Activated CD4-positive, alpha-beta T cell treated with anti-CD3 and anti-CD28 coated beads, Interleukin-2, amount 50 U/mL, for 16 hours (primary cell): ENCODE measurements around the gene PJVK.
"Not testable (repeated sequence)": the region's sequence is repeated elsewhere in the genome, so short reads cannot be mapped to it uniquely, and the experiment has no call there.

Experiments
- DNase-seq: peaks from one replicate; pipeline ENCODE4 v3.0.0-alpha.2; 2020

The PJVK gene

GRCh38 chr2:178450774-178451525 lies at the start of gene PJVK, which contains the start of gene PRKRA:
PJVK (plus strand) TSS chr2:178451378; CDS start chr2:178453410, 2,032 bp downstream.
PRKRA (minus strand) TSS chr2:178451175; CDS start chr2:178451030, 145 bp downstream.
- peak; percentile 97 for DNase-seq

- no peak for DNase-seq
Measured at GRCh38 chr2:178401994-178402437, 49.2 kb upstream of the PJVK start.

- peak; percentile 82 for DNase-seq
Measured at GRCh38 chr2:178403671-178404306, 47.4 kb upstream of the PJVK start.

- peak; percentile 94 for DNase-seq
Measured at GRCh38 chr2:178404368-178404767, 46.8 kb upstream of the PJVK start.

GRCh38 chr2:178409261-178409660 lies 41.9 kb upstream of the PJVK start:
- no peak for DNase-seq

GRCh38 chr2:178412047-178412446 lies 39.1 kb upstream of the PJVK start:
- DNase-seq = no peak

- not testable (repeated sequence) for DNase-seq
Measured at GRCh38 chr2:178412453-178412852, 38.7 kb upstream of the PJVK start.

- DNase-seq = peak; percentile 89
Measured at GRCh38 chr2:178413472-178414265, 37.5 kb upstream of the PJVK start.

GRCh38 chr2:178414266-178415247 lies 36.6 kb upstream of the PJVK start:
- peak; percentile 96 for DNase-seq

- DNase-seq = no peak
Measured at GRCh38 chr2:178415979-178416378, 35.2 kb upstream of the PJVK start.

GRCh38 chr2:178417916-178418315 lies 33.3 kb upstream of the PJVK start:
- no peak for DNase-seq

- DNase-seq = no peak
Measured at GRCh38 chr2:178418426-178418825, 32.8 kb upstream of the PJVK start.

- DNase-seq = no peak
Measured at GRCh38 chr2:178419123-178419522, 32.1 kb upstream of the PJVK start.

- DNase-seq = no peak
Measured at GRCh38 chr2:178420463-178420999, 30.6 kb upstream of the PJVK start.

- no peak for DNase-seq
Measured at GRCh38 chr2:178422097-178422496, 29.1 kb upstream of the PJVK start.

GRCh38 chr2:178423746-178424145 lies 27.4 kb upstream of the PJVK start:
- DNase-seq = not testable (repeated sequence)

GRCh38 chr2:178425255-178425827 lies 25.8 kb upstream of the PJVK start:
- DNase-seq = no peak

GRCh38 chr2:178426388-178426787 lies 24.8 kb upstream of the PJVK start:
- no peak for DNase-seq

- no peak for DNase-seq
Measured at GRCh38 chr2:178427458-178427857, 23.7 kb upstream of the PJVK start.

GRCh38 chr2:178428396-178428806 lies 22.8 kb upstream of the PJVK start:
- DNase-seq = no peak

- no peak for DNase-seq
Measured at GRCh38 chr2:178429336-178429735, 21.8 kb upstream of the PJVK start.
